Measurements from ENCODE around the gene RTN4R. TPM values are rescaled to one million over a fixed set of nuclear protein-coding genes. Genes with fewer than 3 reads are reported as not detected.

RTN4R gene
- total and polyA plus RNA-seq, 2 of the 13 experiments (the other 11 are each of a cell fraction or from before 2014, with no cell fraction given): 0.22 to 0.77 TPM

DNA sequence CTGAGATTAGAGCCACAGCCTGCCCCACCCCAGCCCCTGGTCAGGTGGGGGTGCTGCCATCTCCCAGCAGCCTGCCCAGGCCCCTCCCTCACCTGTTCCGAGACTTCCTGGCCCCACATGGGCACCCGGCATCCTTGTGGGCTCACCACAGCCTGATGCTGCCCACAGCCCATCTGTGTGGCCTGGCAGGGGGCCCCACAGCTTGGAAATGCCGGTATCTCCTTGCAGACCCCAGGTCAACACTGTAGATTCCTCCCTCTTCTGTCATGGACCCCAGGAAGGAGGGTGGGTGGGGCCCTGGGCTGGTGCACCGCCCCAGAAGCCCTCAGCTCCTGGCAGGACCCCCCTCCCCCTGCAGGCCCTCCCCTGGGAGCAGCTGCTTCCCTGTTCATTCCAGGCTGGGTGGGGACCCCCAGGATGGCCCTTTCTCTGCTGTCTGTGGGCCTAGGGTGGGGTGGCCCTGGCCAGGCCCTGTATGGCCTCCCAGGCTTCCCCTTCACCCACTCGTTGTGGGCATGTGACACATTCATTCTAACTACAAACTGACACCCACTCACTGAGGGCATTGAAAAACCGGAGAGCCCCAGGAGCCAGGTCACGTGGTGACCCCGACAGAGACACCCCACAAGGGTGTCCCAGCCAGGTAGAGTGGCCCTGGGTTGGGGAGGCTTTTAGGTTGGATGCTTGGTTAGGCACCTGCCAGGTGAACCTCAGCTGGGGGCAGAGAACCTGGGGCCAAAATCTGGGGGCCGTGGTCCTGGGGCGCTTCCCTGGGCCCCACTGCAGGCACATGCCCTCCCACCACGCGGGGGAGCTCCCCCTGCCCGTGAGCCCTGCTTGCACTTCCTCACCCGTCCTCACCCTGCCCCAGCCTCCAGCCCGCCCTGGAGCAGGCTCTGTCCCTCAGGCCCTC is 73.2 kb downstream of the RTN4R start:
- in situ Hi-C loops (cut with HindIII; ENCODE audit: extremely low pct_ligation_motif_present, low pct_unique_long_range_greater_than_20kb): no loop called here
- no TSS peak for BruUV-seq (replicated peaks)

More for the DNA sequence above, 73.2 kb downstream of the RTN4R start:
- Histone ChIP-seq H2AFZ (ENCODE audit: low read length) (no peak overlapping the region), H3K9me3 (ENCODE audit: low read length) (no peaks in the 10 kb centered on the region), H3K36me3 (replicated peaks in 1 of 2; ENCODE audit: control insufficient read depth in 1 of 2, insufficient read depth in 2 of 2, low read length in 2 of 2) (no peaks in the 10 kb centered on the region), H3K4me1 (ENCODE audit: insufficient read depth, low read length) (no peaks in the 10 kb centered on the region), H4K20me1 (ENCODE audit: insufficient read depth, low read length) (no peaks in the 10 kb centered on the region), H3K4me3 (replicated peaks in 1 of 3; ENCODE audit: insufficient read depth in 1 of 3, low read depth in 2 of 3, low read length in 3 of 3) (no peak overlapping the region), H3K9ac (ENCODE audit: insufficient read depth, low read depth, low read length) (no peak overlapping the region), H3K27ac (ENCODE audit: extremely low read length, insufficient read depth, low read length) (no peak overlapping the region), H3K79me2 (ENCODE audit: insufficient read depth, low read length) (no peaks in the 10 kb centered on the region), H3K4me2 (ENCODE audit: low read depth, low read length) (no peak overlapping the region), H3K27me3 (ENCODE audit: control insufficient read depth in 1 of 2, insufficient read depth in 2 of 2, low read length in 2 of 2) (peaks cover 19 to 91% of the 10 kb centered on the region in 2 experiments; a peak in 3 of 5 replicates)
- ChIA-PET POLR2A (no interaction called here), CTCF (ENCODE audit: low intra/inter-chr PET ratio, low total read pairs) (no interaction called here)
- TF ChIP-seq, protein P1, sequence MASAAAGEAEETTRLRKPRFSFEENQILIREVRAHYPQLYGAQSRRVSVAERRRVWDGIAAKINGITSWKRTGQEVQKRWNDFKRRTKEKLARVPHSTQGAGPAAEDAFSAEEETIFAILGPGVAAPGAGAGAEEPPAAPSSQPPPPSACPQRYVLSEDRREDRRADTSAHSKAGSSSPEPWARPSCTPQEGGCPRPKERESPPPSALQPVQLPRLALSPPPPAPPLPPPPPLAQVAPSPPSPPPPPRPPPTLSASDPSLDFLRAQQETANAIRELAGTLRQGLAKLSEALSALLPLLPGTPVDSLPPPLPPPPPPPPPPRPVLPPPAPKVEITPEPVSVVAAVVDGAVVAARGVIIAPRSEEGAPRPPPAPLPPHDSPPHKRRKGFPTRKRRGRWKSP (CRISPR knock-in tag; IDR thresholded peaks at IDR 0.05): no peak
- TF ChIP-seq, protein P2, sequence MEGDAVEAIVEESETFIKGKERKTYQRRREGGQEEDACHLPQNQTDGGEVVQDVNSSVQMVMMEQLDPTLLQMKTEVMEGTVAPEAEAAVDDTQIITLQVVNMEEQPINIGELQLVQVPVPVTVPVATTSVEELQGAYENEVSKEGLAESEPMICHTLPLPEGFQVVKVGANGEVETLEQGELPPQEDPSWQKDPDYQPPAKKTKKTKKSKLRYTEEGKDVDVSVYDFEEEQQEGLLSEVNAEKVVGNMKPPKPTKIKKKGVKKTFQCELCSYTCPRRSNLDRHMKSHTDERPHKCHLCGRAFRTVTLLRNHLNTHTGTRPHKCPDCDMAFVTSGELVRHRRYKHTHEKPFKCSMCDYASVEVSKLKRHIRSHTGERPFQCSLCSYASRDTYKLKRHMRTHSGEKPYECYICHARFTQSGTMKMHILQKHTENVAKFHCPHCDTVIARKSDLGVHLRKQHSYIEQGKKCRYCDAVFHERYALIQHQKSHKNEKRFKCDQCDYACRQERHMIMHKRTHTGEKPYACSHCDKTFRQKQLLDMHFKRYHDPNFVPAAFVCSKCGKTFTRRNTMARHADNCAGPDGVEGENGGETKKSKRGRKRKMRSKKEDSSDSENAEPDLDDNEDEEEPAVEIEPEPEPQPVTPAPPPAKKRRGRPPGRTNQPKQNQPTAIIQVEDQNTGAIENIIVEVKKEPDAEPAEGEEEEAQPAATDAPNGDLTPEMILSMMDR (CRISPR knock-in tag; IDR thresholded peaks at IDR 0.05): 0 out of 2 replicates have a peak, but pooled peaks have one; percentile 13
- FAIRE-seq: no peak
- no peak for DNase-seq (ENCODE audit: low spot score)
- peak; percentile 23; the same call in 2 of the 3 replicates for ATAC-seq
- 3% methylated on average over 4 of the region's 15 CpGs for WGBS (ENCODE audit: low lambda C conversion rate)
- intact Hi-C loops (cut with micrococcal nuclease; ENCODE audit: unreplicated experiment): no loop called here

Measured in HepG2 (cell line).